Globus pallidus (tissue), 1 donor: Measurements from ENCODE around the gene FYN.
"Not testable (repeated sequence)": the region's sequence is repeated elsewhere in the genome, so short reads cannot be mapped to it uniquely, and the experiment has no call there.

ENCODE experiments used
- DNase-seq: peaks from one replicate; pipeline ENCODE4 v3.0.0-alpha.2; 2015; ENCODE audit warnings: low spot score

FYN gene

GRCh38 chr6:111789598-111789997 lies 83.7 kb downstream of the FYN start:
- no peak for DNase-seq

GRCh38 chr6:111788379-111789276 lies 84.6 kb downstream of the FYN start:
- DNase-seq, result no peak

GRCh38 chr6:111786151-111786550 lies 87.1 kb downstream of the FYN start:
- DNase-seq, result not testable (repeated sequence)

- no peak for DNase-seq
Observed at GRCh38 chr6:111784433-111784832, 88.8 kb downstream of the FYN start.

- DNase-seq, result no peak
Observed at GRCh38 chr6:111782887-111783466, 90.3 kb downstream of the FYN start.

- no peak for DNase-seq
Observed at GRCh38 chr6:111782192-111782809, 91.0 kb downstream of the FYN start.

GRCh38 chr6:111781041-111781708 lies 92.1 kb downstream of the FYN start:
- DNase-seq, result no peak

- no peak for DNase-seq
Observed at GRCh38 chr6:111780393-111780792, 92.9 kb downstream of the FYN start.

- no peak for DNase-seq
Observed at GRCh38 chr6:111779660-111780059, 93.6 kb downstream of the FYN start.

GRCh38 chr6:111779031-111779430 lies 94.2 kb downstream of the FYN start:
- no peak for DNase-seq

GRCh38 chr6:111777357-111777756 lies 95.9 kb downstream of the FYN start:
- no peak for DNase-seq

- DNase-seq, result no peak
Observed at GRCh38 chr6:111776236-111777221, 96.7 kb downstream of the FYN start.

GRCh38 chr6:111775145-111775922 lies 97.9 kb downstream of the FYN start:
- no peak for DNase-seq

GRCh38 chr6:111774346-111774703 lies 98.9 kb downstream of the FYN start:
- no peak for DNase-seq

- DNase-seq, result no peak
Observed at GRCh38 chr6:111773501-111774345, 99.5 kb downstream of the FYN start.

- no peak for DNase-seq
Observed at GRCh38 chr6:111772381-111772780, 100.9 kb downstream of the FYN start.

- DNase-seq, result no peak
Observed at GRCh38 chr6:111771629-111772028, 101.6 kb downstream of the FYN start.

GRCh38 chr6:111771094-111771432 lies 102.2 kb downstream of the FYN start:
- no peak for DNase-seq

- no peak for DNase-seq
Observed at GRCh38 chr6:111770263-111771093, 102.8 kb downstream of the FYN start.
